ENCODE results near the gene SNX19. TPM values are rescaled to one million over a fixed set of nuclear protein-coding genes. Genes with fewer than 3 reads are reported as not detected.
A peak's percentile ranks its signal among the peaks of the same experiment; 100 is the strongest.

Gene SNX19
- total RNA-seq, 1 donor from 2014 or later: 137 TPM

DNA sequence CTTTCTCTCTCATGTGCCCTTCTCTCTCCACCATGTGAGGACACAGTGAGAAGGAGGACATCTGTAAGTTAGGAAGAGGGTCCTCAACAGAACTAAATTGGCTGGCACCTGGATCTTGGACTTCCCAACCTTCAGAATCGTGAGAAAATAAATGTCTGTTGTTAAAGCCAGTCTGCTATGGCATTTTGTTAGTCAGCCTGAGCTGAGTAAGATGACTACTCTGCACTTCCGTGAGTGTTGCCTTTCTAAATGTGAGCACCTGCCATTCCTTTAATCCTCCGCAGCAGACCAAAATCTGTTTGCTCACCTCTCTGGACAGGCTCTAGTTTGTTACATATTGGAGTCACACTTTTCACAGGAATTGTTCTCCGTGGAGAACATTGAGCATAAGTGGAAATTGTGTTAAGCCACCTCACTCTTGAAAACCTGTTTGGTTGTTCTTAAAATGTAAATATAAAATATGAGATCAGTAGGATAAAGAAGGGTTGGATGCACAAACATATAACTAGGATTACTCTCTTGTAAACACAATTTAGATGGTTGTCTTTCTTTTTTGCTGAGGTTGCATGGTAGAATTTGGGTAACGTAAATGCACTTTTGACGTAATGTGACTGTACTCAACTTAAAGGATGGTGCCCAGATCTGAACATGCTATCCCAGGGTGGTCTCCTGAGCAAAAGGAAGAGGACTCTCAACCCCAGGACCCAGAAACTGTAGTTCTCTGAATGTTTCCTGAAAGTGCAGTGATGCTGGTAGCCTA is 65.9 kb downstream of the SNX19 start:
- Histone ChIP-seq H3K36me3 (no peaks in the 10 kb centered on the region), H3K4me3 (no peak overlapping the region), H3K27me3 (no peaks in the 10 kb centered on the region), H3K4me1 (peaks cover 5 to 6% of the 10 kb centered on the region in 2 donors), H3K27ac (no peak overlapping the region), H3K9me3 (no peaks in the 10 kb centered on the region)
- intact Hi-C loops (cut with DNase I): no loop called here
- TF ChIP-seq, protein P1, sequence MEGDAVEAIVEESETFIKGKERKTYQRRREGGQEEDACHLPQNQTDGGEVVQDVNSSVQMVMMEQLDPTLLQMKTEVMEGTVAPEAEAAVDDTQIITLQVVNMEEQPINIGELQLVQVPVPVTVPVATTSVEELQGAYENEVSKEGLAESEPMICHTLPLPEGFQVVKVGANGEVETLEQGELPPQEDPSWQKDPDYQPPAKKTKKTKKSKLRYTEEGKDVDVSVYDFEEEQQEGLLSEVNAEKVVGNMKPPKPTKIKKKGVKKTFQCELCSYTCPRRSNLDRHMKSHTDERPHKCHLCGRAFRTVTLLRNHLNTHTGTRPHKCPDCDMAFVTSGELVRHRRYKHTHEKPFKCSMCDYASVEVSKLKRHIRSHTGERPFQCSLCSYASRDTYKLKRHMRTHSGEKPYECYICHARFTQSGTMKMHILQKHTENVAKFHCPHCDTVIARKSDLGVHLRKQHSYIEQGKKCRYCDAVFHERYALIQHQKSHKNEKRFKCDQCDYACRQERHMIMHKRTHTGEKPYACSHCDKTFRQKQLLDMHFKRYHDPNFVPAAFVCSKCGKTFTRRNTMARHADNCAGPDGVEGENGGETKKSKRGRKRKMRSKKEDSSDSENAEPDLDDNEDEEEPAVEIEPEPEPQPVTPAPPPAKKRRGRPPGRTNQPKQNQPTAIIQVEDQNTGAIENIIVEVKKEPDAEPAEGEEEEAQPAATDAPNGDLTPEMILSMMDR (IDR thresholded peaks at IDR 0.05): no peak
- no peak for DNase-seq (ENCODE audit: low spot score in 2 of 2)

GRCh38 chr11:130849215-130849568 is 67.1 kb downstream of the SNX19 start:
- intact Hi-C loops (cut with DNase I): no loop called here

GRCh38 chr11:130848361-130849214 is 67.7 kb downstream of the SNX19 start:
- Histone ChIP-seq H3K4me1 (peaks cover 5 to 6% of the 10 kb centered on the region in 2 donors), H3K36me3 (no peaks in the 10 kb centered on the region), H3K27ac (peak overlapping the region; percentile 21 to 41), H3K27me3 (no peaks in the 10 kb centered on the region), H3K4me3 (no peak overlapping the region), H3K9me3 (no peaks in the 10 kb centered on the region)
- TF ChIP-seq, protein P1 (IDR thresholded peaks at IDR 0.05): no peak
- intact Hi-C loops (cut with DNase I): no loop called here
- no peak for DNase-seq (ENCODE audit: low spot score in 2 of 2)

More at GRCh38 chr11:130849215-130849568, 67.1 kb downstream of the SNX19 start:
- Histone ChIP-seq H3K9me3 (no peaks in the 10 kb centered on the region), H3K4me1 (peaks cover 5 to 6% of the 10 kb centered on the region in 2 donors), H3K36me3 (no peaks in the 10 kb centered on the region), H3K4me3 (no peak overlapping the region), H3K27ac (peak overlapping the region in 1 of 2 donors; percentile 41), H3K27me3 (no peaks in the 10 kb centered on the region)
- TF ChIP-seq, protein P1 (IDR thresholded peaks at IDR 0.05): no peak
- DNase-seq (ENCODE audit: low spot score in 2 of 2): no peak

- Histone ChIP-seq H3K4me3 (no peak overlapping the region), H3K36me3 (no peaks in the 10 kb centered on the region), H3K4me1 (peaks cover 5 to 6% of the 10 kb centered on the region in 2 donors), H3K27me3 (no peaks in the 10 kb centered on the region), H3K27ac (no peak overlapping the region), H3K9me3 (no peaks in the 10 kb centered on the region)
- intact Hi-C loops (cut with DNase I): no loop called here
- TF ChIP-seq, protein P1 (IDR thresholded peaks at IDR 0.05): no peak
- no peak for DNase-seq (ENCODE audit: low spot score in 2 of 2)
Observed at GRCh38 chr11:130847517-130847916, 68.8 kb downstream of the SNX19 start.

DNA sequence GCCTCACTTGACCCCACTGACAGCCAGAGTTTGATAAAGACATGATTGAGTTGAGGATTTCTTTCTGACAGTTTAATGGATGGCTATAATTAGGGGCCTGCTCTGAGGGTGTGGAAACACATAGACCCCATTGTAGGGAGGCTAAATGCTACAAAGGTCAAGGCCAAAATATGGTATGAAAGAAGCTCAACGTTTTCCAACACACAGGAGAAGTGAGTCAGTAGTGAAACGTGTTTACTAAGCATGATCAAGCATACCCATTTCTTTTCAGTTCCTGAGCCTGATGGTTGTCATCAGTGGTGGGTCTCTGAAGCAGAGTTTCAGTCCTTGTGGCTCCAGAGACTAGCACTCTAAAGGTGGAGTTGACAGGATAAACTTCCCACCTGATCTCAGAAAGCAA is 69.7 kb downstream of the SNX19 start:
- Histone ChIP-seq H3K36me3 (no peaks in the 10 kb centered on the region), H3K4me3 (no peak overlapping the region), H3K9me3 (no peaks in the 10 kb centered on the region), H3K4me1 (peaks cover 5 to 6% of the 10 kb centered on the region in 2 donors), H3K27ac (no peak overlapping the region), H3K27me3 (no peaks in the 10 kb centered on the region)
- no peak for DNase-seq (ENCODE audit: low spot score in 2 of 2)
- intact Hi-C loops (cut with DNase I): no loop called here
- TF ChIP-seq, protein P1 (IDR thresholded peaks at IDR 0.05): no peak
